Psoas muscle (tissue), 8 donors: ENCODE results near the gene ETV5. TPM values are rescaled to one million over a fixed set of nuclear protein-coding genes. Genes with fewer than 3 reads are reported as not detected.

Experiments
- ATAC-seq, 4 donors: fragments of 200-7000 bp; cut with Tn5 transposase; one replicate each; pipeline ENCODE4 v1.9.1; 2020; ENCODE audit warnings: moderate library complexity in 3 of 4, mild to moderate bottlenecking in 2 of 4
- DNase-seq, 2 donors: peaks; one replicate each; pipeline ENCODE4 v3.0.0-alpha.2; 2020
- H3K27ac ChIP-seq: fragments of 200-600 bp; one replicate; pipeline ENCODE4 v1.8.0; 2022
- H3K27me3 ChIP-seq, 3 donors: fragments of 200-600 bp in 1 of 3; one replicate each; pipeline versions ENCODE4 v1.6.1 to v1.8.0; 2013 to 2022; ENCODE audit warnings: low read length in 2 of 3, mild to moderate bottlenecking in 2 of 3, moderate library complexity in 1 of 3; ENCODE audit not compliant: insufficient read depth in 3 of 3
- H3K36me3 ChIP-seq, 2 donors: fragments of 200-600 bp in 1 of 2; one replicate each; pipeline versions ENCODE4 v1.6.1 to v1.8.0; 2013 to 2022; ENCODE audit warnings: low read depth in 1 of 2, mild to moderate bottlenecking in 1 of 2, moderate library complexity in 1 of 2; ENCODE audit not compliant: insufficient read depth in 1 of 2
- H3K4me1 ChIP-seq: fragments of 200-600 bp; one replicate; pipeline ENCODE4 v1.8.0; 2022
- H3K4me3 ChIP-seq: fragments of 200-600 bp; one replicate; pipeline ENCODE4 v1.8.0; 2022; ENCODE audit warnings: mild to moderate bottlenecking
- H3K9me3 ChIP-seq: fragments of 200-600 bp; one replicate; pipeline ENCODE4 v1.8.0; 2022
- WGBS, 3 donors: extraction: QIAGEN DNeasy Blood & Tissue Kit; methylation state at CpG; one replicate each; pipeline versions ENCODE4 v1.1.6 to v1.1.7; 2013; 5-methylcytosine and 5-hydroxymethylcytosine counted together
- intact Hi-C, 2 donors: fragments of 100-400 bp; cut with DNase I; formaldehyde crosslinking; loops; one replicate each; pipeline versions ENCODE4 v1.11.0 to v1.14.2; 2022
- polyA plus RNA-seq, 3 donors: library from polyadenylated mRNA; stranded (reverse); fragments of 200-250 nt; gene quantifications; one replicate each; pipeline ENCODE4 v1.2.3, GENCODE V29; 2013
- total RNA-seq, 4 donors: library from RNA; stranded (reverse); fragmentation: NEBNext Ultra II Directional in 2 of 4; extraction: Animal tissue kit (Norgen Biotek cat#: 25700) in 2 of 4; gene quantifications; one replicate each; pipeline versions ENCODE4 v1.2.1 to v1.2.4, GENCODE V29; 2021 to 2023
- TF ChIP-seq, protein P1 (sequence below): fragments of 200-600 bp; IDR thresholded peaks from one replicate; pipeline ENCODE4 v1.8.0; 2022; ENCODE audit warnings: antibody characterized with exemption
- donor health status: healthy with polysubstance abuse.
- donor health status: DM: no; HTN: no; CAD: no; lungs with moderate emphysema.
- donor health status: Bipolar disorder and iron deficiency.
- donor health status: healthy.
- donor health status: DM: yes; HTN: yes; CAD: no.
- donor health status: DM: no; HTN: no; CAD: no.
- donor health status: DM: no; HTN: no; CAD: no.
- donor health status: DM: yes; HTN: yes; CAD: no.

The ETV5 gene
- total and polyA plus RNA-seq, 7 donors: 7.2 to 47.1 (median 8.0) TPM

GRCh38 chr3:185997130-185997529, 111.8 kb downstream of the ETV5 start:
- Histone ChIP-seq H3K9me3 (no peaks in the 10 kb centered on the region), H3K27ac (no peak overlapping the region), H3K36me3 (no peaks in the 10 kb centered on the region), H3K4me3 (no peak overlapping the region), H3K27me3 (no peaks in the 10 kb centered on the region), H3K4me1 (no peaks in the 10 kb centered on the region)
- WGBS, 3 donors: 86 to 90% (median 89%) methylated on average over 3 of the region's 3 CpGs
- DNase-seq (no peak), ATAC-seq (no peak)
- intact Hi-C loops: no loop called here
- TF ChIP-seq, protein P1, sequence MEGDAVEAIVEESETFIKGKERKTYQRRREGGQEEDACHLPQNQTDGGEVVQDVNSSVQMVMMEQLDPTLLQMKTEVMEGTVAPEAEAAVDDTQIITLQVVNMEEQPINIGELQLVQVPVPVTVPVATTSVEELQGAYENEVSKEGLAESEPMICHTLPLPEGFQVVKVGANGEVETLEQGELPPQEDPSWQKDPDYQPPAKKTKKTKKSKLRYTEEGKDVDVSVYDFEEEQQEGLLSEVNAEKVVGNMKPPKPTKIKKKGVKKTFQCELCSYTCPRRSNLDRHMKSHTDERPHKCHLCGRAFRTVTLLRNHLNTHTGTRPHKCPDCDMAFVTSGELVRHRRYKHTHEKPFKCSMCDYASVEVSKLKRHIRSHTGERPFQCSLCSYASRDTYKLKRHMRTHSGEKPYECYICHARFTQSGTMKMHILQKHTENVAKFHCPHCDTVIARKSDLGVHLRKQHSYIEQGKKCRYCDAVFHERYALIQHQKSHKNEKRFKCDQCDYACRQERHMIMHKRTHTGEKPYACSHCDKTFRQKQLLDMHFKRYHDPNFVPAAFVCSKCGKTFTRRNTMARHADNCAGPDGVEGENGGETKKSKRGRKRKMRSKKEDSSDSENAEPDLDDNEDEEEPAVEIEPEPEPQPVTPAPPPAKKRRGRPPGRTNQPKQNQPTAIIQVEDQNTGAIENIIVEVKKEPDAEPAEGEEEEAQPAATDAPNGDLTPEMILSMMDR: no peak

Other genes with a start within 250 kb of the ETV5 start
- 10 to 100 TPM; 38.7 to 99.5 (median 68.8) TPM for gene TRA2B, start 171.1 kb downstream of the ETV5 start, total RNA-seq
- 10 to 100 TPM; 60.5 to 86.6 (median 86.5) TPM for gene TRA2B, start 171.1 kb downstream of the ETV5 start, polyA plus RNA-seq